Medulla oblongata (tissue), 1 donor: ENCODE data around the gene SP140.
A peak's percentile ranks its signal among the peaks of the same experiment; 100 is the strongest.
"Not testable (repeated sequence)": the region's sequence is repeated elsewhere in the genome, so short reads cannot be mapped to it uniquely, and the experiment has no call there.

Experiments
- DNase-seq: peaks from one replicate; pipeline ENCODE4 v3.0.0-alpha.2; 2015; ENCODE audit errors: extremely low spot score

Gene SP140

DNA sequence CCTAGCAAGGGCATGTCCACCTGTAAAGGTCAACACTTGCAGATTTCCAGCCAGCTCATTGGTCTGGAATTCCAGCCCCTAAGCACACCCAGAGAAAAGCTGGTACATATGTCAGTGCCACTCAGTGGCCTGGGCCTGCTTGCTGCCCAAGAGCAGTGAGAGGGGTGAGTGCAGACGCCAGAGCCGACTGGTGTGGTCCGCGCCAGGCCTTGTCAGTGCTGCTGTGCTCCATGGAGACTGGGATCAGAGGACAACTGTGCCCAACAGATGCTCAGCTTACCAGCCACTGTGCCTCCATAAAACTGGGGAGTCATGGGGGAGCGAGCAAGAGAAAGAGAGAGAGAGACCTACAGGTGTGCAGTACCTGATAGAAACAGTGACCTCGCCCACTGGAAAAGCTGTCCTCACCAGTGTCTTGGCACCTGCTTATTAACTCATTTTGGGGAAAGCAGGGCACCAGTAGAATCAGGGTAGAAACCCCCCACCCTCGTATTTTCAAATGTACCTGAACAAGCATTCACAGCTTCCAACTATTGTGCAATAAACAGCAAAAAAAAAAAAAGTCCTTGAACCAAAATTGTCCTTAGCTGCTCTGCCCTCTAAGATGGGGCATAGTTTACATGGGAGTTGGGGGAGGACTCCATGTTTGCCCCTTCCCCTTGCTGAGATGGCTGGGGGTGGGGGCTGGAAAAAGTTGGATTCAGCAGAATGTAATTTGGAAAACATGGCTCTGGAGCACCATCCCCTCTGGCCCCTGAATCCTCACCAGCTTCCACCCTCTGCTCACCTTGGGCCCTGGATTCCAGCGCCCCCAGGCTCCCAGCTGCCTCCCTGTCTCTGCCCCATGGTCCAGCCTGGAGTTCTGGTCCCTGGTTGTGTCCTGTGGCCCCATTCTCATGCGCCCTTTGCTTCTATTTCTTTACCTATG is 100.0 kb downstream of the SP140 start:
- no peak for DNase-seq

- DNase-seq, result peak; percentile 66
Measured at GRCh38 chr2:230326453-230327417, 101.2 kb downstream of the SP140 start, which contains the start of gene SP140L. Gene SP140L, plus strand, starts transcription at chr2:230327193. Its CDS starts 77 bp downstream, at chr2:230327270.

- peak; percentile 19 for DNase-seq
Measured at GRCh38 chr2:230327418-230328154, 102.0 kb downstream of the SP140 start.

GRCh38 chr2:230328155-230328458 is 102.6 kb downstream of the SP140 start:
- DNase-seq, result no peak

DNA sequence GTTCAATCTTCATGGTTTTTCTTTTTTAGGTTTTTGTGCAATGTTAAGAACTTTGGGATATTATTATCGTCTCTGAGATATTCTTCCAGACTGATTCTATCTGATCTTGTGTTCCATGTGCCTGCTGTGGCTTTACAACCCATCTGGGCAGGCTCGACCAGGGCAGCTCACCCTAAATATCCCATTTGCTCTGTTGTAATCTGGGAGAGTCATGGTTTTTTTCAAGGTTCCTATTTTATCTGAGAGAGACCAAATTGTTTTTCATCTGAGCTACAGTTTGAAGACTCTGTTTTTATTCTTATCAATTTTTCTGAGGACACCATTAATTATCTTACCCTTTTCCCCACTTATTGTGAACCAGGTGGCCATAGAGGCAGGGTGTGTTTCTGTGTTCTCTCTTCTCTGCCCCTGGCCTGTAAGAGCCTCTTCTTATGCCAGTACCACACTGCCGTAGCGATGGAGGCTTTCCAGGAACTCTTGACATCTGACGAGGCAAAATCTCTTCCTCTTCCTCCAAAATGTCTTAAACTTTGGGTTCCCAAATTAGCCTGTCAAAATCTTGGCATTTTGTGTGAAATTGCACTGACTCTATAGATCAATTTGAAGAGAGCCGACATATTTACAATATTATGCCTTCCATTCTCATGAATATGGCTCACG is 104.5 kb downstream of the SP140 start:
- peak; percentile 30 for DNase-seq

DNA sequence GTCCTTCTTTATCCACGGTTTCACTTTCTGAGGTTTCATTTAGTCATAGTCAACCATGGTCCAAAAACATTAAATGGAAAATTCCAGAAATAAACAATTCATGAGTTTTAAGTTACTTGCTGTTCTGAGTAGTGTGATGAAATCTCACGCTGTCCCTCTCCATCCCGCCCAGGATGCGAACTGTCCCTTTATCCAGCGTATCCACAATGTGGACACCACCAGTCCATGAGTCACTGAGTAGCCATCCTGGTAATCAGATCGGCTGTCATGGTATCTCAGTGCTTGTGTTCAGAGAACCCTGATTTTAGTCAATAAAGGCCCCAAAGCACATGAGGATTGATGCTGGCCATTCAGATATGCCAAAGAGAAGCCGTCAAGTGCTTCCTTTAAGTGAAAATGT is 105.2 kb downstream of the SP140 start:
- no peak for DNase-seq

DNA sequence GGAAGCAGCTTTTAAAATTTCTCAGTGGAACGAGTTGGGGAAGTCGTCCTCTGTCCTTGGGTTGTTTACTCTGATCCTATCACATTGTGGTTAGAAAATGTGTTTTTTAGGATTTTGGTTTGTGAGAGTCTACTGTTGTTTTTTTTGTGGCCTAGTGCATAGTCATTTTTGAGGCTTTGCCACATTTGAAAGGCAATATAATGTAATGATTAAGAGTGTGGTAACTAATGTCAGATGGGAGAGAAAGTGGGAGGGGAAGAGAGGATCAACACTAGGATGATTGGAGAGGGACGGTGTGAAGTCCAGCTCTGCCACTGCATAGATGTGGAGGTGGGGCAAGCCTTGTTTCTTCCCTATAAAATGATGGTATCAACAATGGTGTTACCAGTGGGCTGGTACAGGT is 109.9 kb downstream of the SP140 start:
- no peak for DNase-seq

- DNase-seq, result no peak
Measured at GRCh38 chr2:230335864-230336506, 110.4 kb downstream of the SP140 start.

DNA sequence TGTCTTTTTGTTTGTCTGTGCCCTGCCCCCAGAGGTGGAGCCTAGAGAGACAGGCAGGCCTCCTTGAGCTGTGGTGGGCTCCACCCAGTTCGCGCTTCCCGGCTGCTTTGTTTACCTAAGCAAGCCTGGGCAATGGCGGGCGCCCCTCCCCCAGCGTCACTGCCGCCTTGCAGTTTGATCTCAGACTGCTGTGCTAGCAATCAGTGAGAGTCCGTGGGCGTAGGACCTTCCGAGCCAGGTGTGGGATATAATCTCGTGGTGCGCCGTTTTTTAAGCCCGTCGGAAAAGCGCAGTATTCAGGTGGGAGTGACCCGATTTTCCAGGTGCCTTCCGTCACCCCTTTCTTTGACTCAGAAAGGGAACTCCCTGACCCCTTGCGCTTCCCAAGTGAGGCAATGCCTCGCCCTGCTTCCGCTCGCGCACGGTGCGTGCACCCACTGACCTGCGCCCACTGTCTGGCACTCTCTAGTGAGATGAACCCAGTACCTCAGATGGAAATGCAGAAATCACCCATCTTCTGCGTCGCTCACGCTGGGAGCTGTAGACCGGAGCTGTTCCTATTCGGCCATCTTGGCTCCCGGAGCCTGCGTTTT is 116.5 kb downstream of the SP140 start:
- not testable (repeated sequence) for DNase-seq

GRCh38 chr2:230343041-230343624 is 117.6 kb downstream of the SP140 start:
- not testable (repeated sequence) for DNase-seq

DNA sequence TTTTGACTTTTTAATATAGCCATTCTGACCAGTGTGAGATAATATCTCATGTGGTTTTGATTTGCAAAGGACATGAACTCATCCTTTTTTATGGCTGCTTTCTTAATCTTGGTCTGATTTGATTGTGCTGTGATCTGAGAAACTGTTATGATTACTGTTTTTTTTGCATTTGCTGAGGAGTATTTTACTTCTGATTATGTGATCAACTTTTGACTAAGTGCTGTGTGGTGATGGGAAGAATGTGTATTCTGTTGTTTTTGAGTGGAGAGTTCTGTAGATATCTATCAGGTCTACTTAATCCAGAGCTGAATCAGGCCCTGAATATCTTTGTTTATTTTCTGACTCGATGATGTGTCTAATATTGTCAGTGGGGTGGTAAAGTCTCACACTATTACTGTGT is 118.2 kb downstream of the SP140 start:
- no peak for DNase-seq

GRCh38 chr2:230346465-230346864 is 120.9 kb downstream of the SP140 start:
- no peak for DNase-seq

GRCh38 chr2:230346921-230347533 is 121.5 kb downstream of the SP140 start:
- no peak for DNase-seq

DNA sequence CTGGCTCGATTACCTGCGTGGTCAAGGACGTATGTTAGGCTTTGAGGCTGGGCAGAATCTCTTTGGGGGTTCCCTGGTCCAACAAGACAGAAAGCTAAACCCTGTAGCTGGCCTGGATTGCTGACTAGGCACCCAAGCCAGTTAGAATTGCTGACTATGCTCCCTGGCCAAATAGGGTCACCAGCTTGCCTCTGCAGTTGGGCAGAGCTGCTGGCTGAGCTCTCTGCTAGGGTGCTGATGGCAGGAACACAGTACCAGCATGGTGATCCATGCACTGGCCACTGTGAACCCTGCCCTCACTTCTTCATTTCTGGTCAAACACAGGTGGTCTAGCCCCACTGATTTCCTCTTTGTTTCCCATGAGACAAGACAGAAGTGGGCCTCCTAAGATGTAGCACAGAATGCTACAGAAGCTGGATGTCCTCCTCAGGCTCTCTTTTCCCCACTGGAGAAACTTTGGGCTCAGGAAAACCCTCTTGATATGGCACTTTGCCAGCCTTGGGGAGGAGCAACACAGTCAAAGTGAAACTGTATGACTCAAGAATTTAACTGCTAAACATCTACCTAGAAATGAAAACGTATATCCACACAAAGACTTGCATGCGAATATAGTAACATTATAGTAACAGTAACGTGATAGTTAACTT is 122.2 kb downstream of the SP140 start:
- no peak for DNase-seq

DNA sequence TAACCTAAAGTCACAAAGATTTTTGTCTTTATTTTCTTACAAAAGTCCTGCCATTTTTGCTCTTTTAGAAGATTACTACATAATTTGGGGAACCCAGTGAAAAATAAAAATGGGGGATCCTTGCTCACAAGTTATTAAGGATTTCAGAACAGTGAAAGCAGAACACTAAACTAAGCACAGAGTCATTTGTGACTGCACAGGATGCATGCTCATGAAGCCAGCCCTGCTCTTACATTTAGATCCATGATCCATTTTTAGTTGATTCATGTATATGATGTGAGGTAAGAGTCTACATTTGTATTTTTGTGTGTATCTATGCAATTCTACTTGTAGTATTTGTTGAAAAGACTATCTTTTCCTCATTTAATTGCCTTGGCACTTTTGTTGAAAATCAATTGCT is 123.3 kb downstream of the SP140 start:
- DNase-seq, result no peak

- no peak for DNase-seq
Measured at GRCh38 chr2:230356084-230356483, 130.5 kb downstream of the SP140 start.

GRCh38 chr2:230358305-230358704 is 132.8 kb downstream of the SP140 start:
- DNase-seq, result no peak

- DNase-seq, result no peak
Measured at GRCh38 chr2:230360028-230360427, 134.5 kb downstream of the SP140 start.
